Thymus (tissue), 14 donors: Measurements from ENCODE around the gene HACL1. TPM values are rescaled to one million over a fixed set of nuclear protein-coding genes. Genes with fewer than 3 reads are reported as not detected.
A peak's percentile ranks its signal among the peaks of the same experiment; 100 is the strongest.

Source experiments
- DNase-seq, 9 donors: peaks; one replicate each; pipeline ENCODE4 v3.0.0-alpha.2; 2013; ENCODE audit warnings: low spot score in 9 of 9, low read depth in 6 of 9, missing footprints in 1 of 9
- H3K27ac ChIP-seq, 2 donors: one replicate each; pipeline ENCODE4 v1.5.1; 2013; ENCODE audit warnings: control low read depth in 1 of 2, low read depth in 1 of 2, low read length in 1 of 2, mild to moderate bottlenecking in 1 of 2, moderate library complexity in 1 of 2
- H3K27me3 ChIP-seq, 2 donors: one replicate each; pipeline ENCODE4 v1.5.1; 2013; ENCODE audit warnings: low read length in 1 of 2; ENCODE audit not compliant: control insufficient read depth in 2 of 2, insufficient read depth in 1 of 2
- H3K36me3 ChIP-seq, 2 donors: one replicate each; pipeline ENCODE4 v1.5.1; 2013; ENCODE audit warnings: low read length in 1 of 2, mild to moderate bottlenecking in 1 of 2, moderate library complexity in 1 of 2; ENCODE audit not compliant: control insufficient read depth in 2 of 2, insufficient read depth in 2 of 2
- H3K4me1 ChIP-seq, 2 donors: one replicate each; pipeline ENCODE4 v1.5.1; 2013; ENCODE audit warnings: low read length in 2 of 2; ENCODE audit not compliant: control insufficient read depth in 2 of 2, insufficient read depth in 2 of 2
- H3K4me3 ChIP-seq, 2 donors: one replicate each; pipeline ENCODE4 v1.5.1; 2013; ENCODE audit warnings: low read length in 2 of 2, control low read depth in 1 of 2, mild to moderate bottlenecking in 1 of 2
- H3K9me3 ChIP-seq, 2 donors: one replicate each; pipeline ENCODE4 v1.5.1; 2013; ENCODE audit warnings: low read length in 1 of 2, mild to moderate bottlenecking in 1 of 2; ENCODE audit not compliant: control insufficient read depth in 2 of 2, insufficient read depth in 1 of 2
- WGBS: extraction: QIAGEN DNeasy Blood & Tissue Kit; methylation state at CpG from one replicate; pipeline ENCODE4 v1.1.7; 2013; 5-methylcytosine and 5-hydroxymethylcytosine counted together
- long read RNA-seq, 10 donors: transcript quantifications; one replicate each; lab custom pipeline, GENCODE V29; 2026
- polyA plus RNA-seq: library from polyadenylated mRNA; stranded (reverse); fragments of 200-250 nt; gene quantifications from one replicate; pipeline ENCODE4 v1.2.3, GENCODE V29; 2013
- total RNA-seq: library from RNA; stranded (reverse); fragments of 120-200 nt; gene quantifications from one replicate; pipeline ENCODE4 v1.2.4, GENCODE V29; 2013
- donor health status: healthy.

HACL1 gene
- total RNA-seq (22.4 TPM), polyA plus RNA-seq (23.2 TPM)
- long read RNA-seq, donor 1 = 0 reads
- long read RNA-seq, donor 2, transcript HACL1-201 (17 exons, 2,266 nt) = major isoform, 6 of 6 reads
- long read RNA-seq, donor 2, partial matches to known transcripts = 0 of 6 reads
- long read RNA-seq, donor 2, other reads (novel, unspliced or antisense) = 0 of 6 reads
- long read RNA-seq, donor 3, transcript HACL1-201 (17 exons, 2,266 nt) = major isoform, 7 of 10 reads
- long read RNA-seq, donor 3, partial matches to known transcripts = 0 of 10 reads
- long read RNA-seq, donor 3, other reads (novel, unspliced or antisense) = 0 of 10 reads
- long read RNA-seq, donor 4 = 0 reads
- long read RNA-seq, donor 5, transcript HACL1-201 (17 exons, 2,266 nt) = major isoform, 5 of 12 reads
- long read RNA-seq, donor 5, partial matches to known transcripts = 5 of 12 reads
- long read RNA-seq, donor 5, other reads (novel, unspliced or antisense) = 0 of 12 reads
- long read RNA-seq, donor 6, partial matches to known transcripts = 0 of 5 reads
- long read RNA-seq, donor 6, other reads (novel, unspliced or antisense) = 0 of 5 reads
- long read RNA-seq, donor 7, transcript HACL1-201 (17 exons, 2,266 nt) = major isoform, 7 of 8 reads
- long read RNA-seq, donor 7, partial matches to known transcripts = 0 of 8 reads
- long read RNA-seq, donor 7, other reads (novel, unspliced or antisense) = 0 of 8 reads
- long read RNA-seq, donor 8 = 0 reads
- long read RNA-seq, donor 9, partial matches to known transcripts = 0 of 4 reads
- long read RNA-seq, donor 9, other reads (novel, unspliced or antisense) = 0 of 4 reads
- long read RNA-seq, donor 10, transcript HACL1-201 (17 exons, 2,266 nt) = major isoform, 5 of 7 reads
- long read RNA-seq, donor 10, partial matches to known transcripts = 0 of 7 reads
- long read RNA-seq, donor 10, other reads (novel, unspliced or antisense) = 0 of 7 reads

GRCh38 chr3:15601399-15602145 is at the start of gene HACL1, which contains the start of gene BTD:
HACL1 (minus strand) TSS chr3:15601569; CDS start chr3:15601463, 106 bp downstream.
BTD (plus strand) TSS chr3:15601745; CDS start chr3:15635440, 33,695 bp downstream.
- peaks cover 10 to 16% of the 10 kb centered on the region in 2 donors for H3K4me1 ChIP-seq
- DNase-seq = peak; percentile 98 to 100 (median 98)
- WGBS = under 1% methylated on average over 61 of the region's 61 CpGs

GRCh38 chr3:15649858-15650257 is 48.5 kb upstream of the HACL1 start:
- WGBS = 97% methylated on average over 5 of the region's 5 CpGs
- peaks cover 15 to 26% of the 10 kb centered on the region in 2 donors for H3K4me1 ChIP-seq

More at GRCh38 chr3:15601399-15602145, at the start of gene HACL1, which contains the start of gene BTD:
- no peaks in the 10 kb centered on the region for H3K27me3 ChIP-seq
- peak within 1 kb of the TSS; percentile 62 to 94 for H3K4me3 ChIP-seq
- H3K27ac ChIP-seq = peak within 1 kb of the TSS; percentile 94 to 95
- peaks cover 10 to 25% of the 10 kb centered on the region in 2 donors for H3K36me3 ChIP-seq
- peaks cover 0 to 12% of the 10 kb centered on the region in 2 donors for H3K9me3 ChIP-seq

DNA sequence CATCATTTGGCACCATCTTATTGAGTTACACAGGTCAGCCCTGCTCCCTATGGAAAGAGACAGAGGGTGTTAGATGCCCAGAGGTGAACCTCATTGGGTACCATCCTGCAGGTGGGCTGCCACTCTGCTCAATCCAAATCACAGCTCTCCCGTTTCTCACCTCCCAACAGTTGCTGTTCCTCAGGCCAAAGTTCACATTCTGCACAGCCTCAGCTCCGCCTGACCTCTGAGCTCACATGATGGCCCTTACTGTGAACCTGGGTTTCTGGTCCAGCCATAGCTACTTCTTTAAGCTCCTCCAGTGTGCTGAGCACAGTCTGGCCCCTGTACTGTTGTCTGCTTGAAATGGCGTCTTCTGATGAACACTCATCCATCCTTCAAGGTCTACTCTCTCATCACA is 48.0 kb upstream of the HACL1 start:
- H3K27me3 ChIP-seq = peaks cover 37 to 59% of the 10 kb centered on the region in 2 donors
- peaks cover 15 to 26% of the 10 kb centered on the region in 2 donors for H3K4me1 ChIP-seq
- no peaks in the 10 kb centered on the region for H3K36me3 ChIP-seq
- WGBS = 99% methylated on average over 3 of the region's 3 CpGs
- H3K9me3 ChIP-seq = peaks cover 0 to 10% of the 10 kb centered on the region in 2 donors
- no peak for DNase-seq
- no peak overlapping the region for H3K27ac ChIP-seq
- no peak overlapping the region for H3K4me3 ChIP-seq

More at GRCh38 chr3:15649858-15650257, 48.5 kb upstream of the HACL1 start:
- Histone ChIP-seq H3K27me3 (peaks cover 37 to 58% of the 10 kb centered on the region in 2 donors), H3K4me3 (no peak overlapping the region), H3K9me3 (peaks cover 0 to 10% of the 10 kb centered on the region in 2 donors), H3K36me3 (no peaks in the 10 kb centered on the region), H3K27ac (no peak overlapping the region)
- no peak for DNase-seq

DNA sequence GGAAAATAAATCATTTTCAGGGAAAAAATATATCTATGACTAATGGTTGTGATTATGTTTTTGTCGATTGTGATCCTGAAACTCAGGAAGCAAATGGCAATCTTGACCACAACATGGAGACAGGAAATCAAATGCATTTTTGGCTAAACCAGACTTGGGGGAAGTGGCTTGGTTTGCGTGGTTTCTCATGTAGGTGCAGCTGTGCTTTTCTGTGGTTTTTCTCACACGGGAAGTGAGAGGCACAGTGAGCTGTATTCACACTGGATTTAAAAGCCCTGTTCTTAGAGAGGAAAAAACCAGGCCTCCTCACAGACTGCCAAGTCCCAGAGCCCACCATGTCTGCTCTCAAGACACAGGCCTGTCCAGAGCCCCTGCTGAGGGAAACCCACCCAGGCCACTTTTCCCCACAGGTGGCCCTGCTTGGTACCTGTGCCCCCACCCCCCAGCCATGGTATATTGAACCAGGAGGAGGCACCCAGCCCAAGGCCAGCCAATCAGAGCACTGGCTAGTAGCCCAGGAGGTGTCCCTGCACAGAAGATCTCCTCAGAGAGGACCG is 46.3 kb upstream of the HACL1 start:
- Histone ChIP-seq H3K36me3 (no peaks in the 10 kb centered on the region), H3K27me3 (peaks cover 37 to 56% of the 10 kb centered on the region in 2 donors), H3K4me1 (peaks cover 15 to 26% of the 10 kb centered on the region in 2 donors), H3K9me3 (peaks cover 0 to 10% of the 10 kb centered on the region in 2 donors), H3K4me3 (no peak overlapping the region), H3K27ac (peak overlapping the region in 1 of 2 donors; percentile 42)
- WGBS = 24% methylated on average over 4 of the region's 4 CpGs
- peak; percentile 42 to 92 (median 75) for DNase-seq

- no peak for DNase-seq
- no peaks in the 10 kb centered on the region for H3K36me3 ChIP-seq
- 38% methylated on average over 13 of the region's 13 CpGs for WGBS
Measured at GRCh38 chr3:15646851-15647511, 45.6 kb upstream of the HACL1 start.

DNA sequence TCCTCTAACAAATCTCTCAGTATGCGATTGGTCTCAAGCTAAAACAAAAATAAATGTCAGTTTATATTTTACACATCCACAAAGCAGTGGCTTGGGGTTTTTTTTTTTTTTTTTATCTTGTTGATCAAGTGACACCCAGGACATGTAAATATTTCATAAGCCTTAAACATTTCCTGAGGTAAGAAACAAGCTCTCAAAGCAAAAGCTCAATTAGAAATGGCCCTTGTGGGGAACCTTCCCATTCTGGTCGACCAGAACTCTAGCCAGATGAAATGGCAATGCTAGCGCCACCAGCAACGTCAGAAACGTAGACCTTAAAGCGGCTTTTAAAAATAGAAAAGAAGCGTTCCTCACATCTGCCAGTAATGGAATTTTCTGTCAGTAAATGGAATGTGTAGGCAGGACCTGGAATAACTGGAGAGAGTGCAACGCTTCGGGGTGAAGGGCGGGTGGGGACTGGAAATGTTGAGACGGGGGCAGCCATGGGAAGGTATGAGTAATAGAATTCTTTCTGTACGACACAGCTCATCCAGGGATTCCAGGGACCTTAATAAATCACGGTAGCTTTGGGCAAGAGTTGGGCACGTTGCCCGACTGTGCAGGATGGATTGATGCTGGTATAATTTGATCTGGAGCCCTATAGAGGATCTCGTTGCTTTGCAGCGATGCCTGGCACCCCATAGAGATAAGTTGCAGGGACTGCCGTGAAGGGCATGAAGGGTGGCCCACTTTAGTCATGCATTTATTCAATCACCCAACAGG is 44.6 kb upstream of the HACL1 start:
- no peak overlapping the region for H3K4me3 ChIP-seq
- WGBS = 92% methylated on average over 18 of the region's 18 CpGs
- DNase-seq = no peak
- peaks cover 15 to 26% of the 10 kb centered on the region in 2 donors for H3K4me1 ChIP-seq
- no peaks in the 10 kb centered on the region for H3K36me3 ChIP-seq
- H3K27me3 ChIP-seq = peaks cover 32 to 42% of the 10 kb centered on the region in 2 donors
- H3K9me3 ChIP-seq = peaks cover 0 to 7% of the 10 kb centered on the region in 2 donors
- no peak overlapping the region for H3K27ac ChIP-seq

More at GRCh38 chr3:15646851-15647511, 45.6 kb upstream of the HACL1 start:
- Histone ChIP-seq H3K27ac (no peak overlapping the region), H3K27me3 (peaks cover 34 to 52% of the 10 kb centered on the region in 2 donors), H3K4me1 (peaks cover 15 to 26% of the 10 kb centered on the region in 2 donors), H3K9me3 (peaks cover 0 to 10% of the 10 kb centered on the region in 2 donors), H3K4me3 (no peak overlapping the region)

GRCh38 chr3:15645246-15645645 is 43.9 kb upstream of the HACL1 start:
- no peak for DNase-seq
- Histone ChIP-seq H3K4me1 (peaks cover 15 to 26% of the 10 kb centered on the region in 2 donors), H3K9me3 (peaks cover 0 to 7% of the 10 kb centered on the region in 2 donors), H3K4me3 (no peak overlapping the region), H3K27ac (no peak overlapping the region), H3K27me3 (peaks cover 30 to 36% of the 10 kb centered on the region in 2 donors), H3K36me3 (no peaks in the 10 kb centered on the region)
- WGBS = 92% methylated on average over 6 of the region's 6 CpGs
